Mesenchymal stem cell (in vitro differentiated cells and primary cell): ENCODE results near the gene LRRC36. TPM values are rescaled to one million over a fixed set of nuclear protein-coding genes. Genes with fewer than 3 reads are reported as not detected.

Experiments
- small RNA-seq: library from polyadenylated mRNA; stranded (forward); fragments of <200 nt; extraction: miRNeasy Mini kit (QIAGEN cat#:217004); gene quantifications from one replicate; pipeline ENCODE3, GENCODE V24; 2013; ENCODE audit warnings: low read depth

The LRRC36 gene

Small RNA genes lying within 50 kb of the gene (small RNA-seq; reads per million reads assigned to genes)
- not detected for gene RNU1-123P
